ENCODE data around the gene ADGRL4.
"Not testable (repeated sequence)": the region's sequence is repeated elsewhere in the genome, so short reads cannot be mapped to it uniquely, and the experiment has no call there.

The ADGRL4 gene

GRCh38 chr1:78872801-78873200 lies 133.7 kb downstream of the ADGRL4 start:
- H3K36me3 ChIP-seq (ENCODE audit: insufficient read depth, low read length); H3K4me1 ChIP-seq (ENCODE audit: insufficient read depth, low read length); H3K27me3 ChIP-seq (ENCODE audit: insufficient read depth, low read length); H3K9ac ChIP-seq (ENCODE audit: low read depth, low read length); H3K4me3 ChIP-seq (ENCODE audit: low read length); H3K27ac ChIP-seq (ENCODE audit: low read depth, low read length): not testable (repeated sequence)
- WGBS: 100% methylated on average over 3 of the region's 4 CpGs
- H3K9me3 ChIP-seq (ENCODE audit: insufficient read depth, low read depth, low read length): peaks cover 13% of the 10 kb centered on the region; the same call in 1 of the 2 replicates

- no peak overlapping the region for H3K4me3 ChIP-seq (ENCODE audit: low read length)
- no peaks in the 10 kb centered on the region for H3K36me3 ChIP-seq (ENCODE audit: insufficient read depth, low read length)
- no peak overlapping the region for H3K9ac ChIP-seq (ENCODE audit: low read depth, low read length)
- no peaks in the 10 kb centered on the region for H3K4me1 ChIP-seq (ENCODE audit: insufficient read depth, low read length)
- peak overlapping the region; percentile 52; the same call in 1 of the 2 replicates for H3K27ac ChIP-seq (ENCODE audit: low read depth, low read length)
- H3K27me3 ChIP-seq (ENCODE audit: insufficient read depth, low read length): no peaks in the 10 kb centered on the region
- 57% methylated on average over 1 of the region's 1 CpG for WGBS
- H3K9me3 ChIP-seq (ENCODE audit: insufficient read depth, low read depth, low read length): peaks cover 13% of the 10 kb centered on the region; the same call in 1 of the 2 replicates
Measured at GRCh38 chr1:78871249-78871648, 135.3 kb downstream of the ADGRL4 start.

GRCh38 chr1:78869136-78869535 lies 137.4 kb downstream of the ADGRL4 start:
- no peak overlapping the region for H3K9ac ChIP-seq (ENCODE audit: low read depth, low read length)
- no peak overlapping the region for H3K27ac ChIP-seq (ENCODE audit: low read depth, low read length)
- no peaks in the 10 kb centered on the region for H3K36me3 ChIP-seq (ENCODE audit: insufficient read depth, low read length)
- WGBS: no CpG with 5 or more reads among the region's 2 CpGs
- H3K4me1 ChIP-seq (ENCODE audit: insufficient read depth, low read length): no peaks in the 10 kb centered on the region
- H3K4me3 ChIP-seq (ENCODE audit: low read length): no peak overlapping the region
- no peaks in the 10 kb centered on the region for H3K27me3 ChIP-seq (ENCODE audit: insufficient read depth, low read length)
- peaks cover 13% of the 10 kb centered on the region; the same call in 1 of the 2 replicates for H3K9me3 ChIP-seq (ENCODE audit: insufficient read depth, low read depth, low read length)

- H3K9ac ChIP-seq (ENCODE audit: low read depth, low read length): no peak overlapping the region
- H3K36me3 ChIP-seq (ENCODE audit: insufficient read depth, low read length): no peaks in the 10 kb centered on the region
- WGBS: 100% methylated on average over 2 of the region's 2 CpGs
- H3K4me3 ChIP-seq (ENCODE audit: low read length): no peak overlapping the region
- no peaks in the 10 kb centered on the region for H3K4me1 ChIP-seq (ENCODE audit: insufficient read depth, low read length)
- H3K27ac ChIP-seq (ENCODE audit: low read depth, low read length): no peak overlapping the region
- no peaks in the 10 kb centered on the region for H3K27me3 ChIP-seq (ENCODE audit: insufficient read depth, low read length)
- no peaks in the 10 kb centered on the region for H3K9me3 ChIP-seq (ENCODE audit: insufficient read depth, low read depth, low read length)
Measured at GRCh38 chr1:78864175-78864574, 142.4 kb downstream of the ADGRL4 start.

GRCh38 chr1:78856096-78856495 lies 150.4 kb downstream of the ADGRL4 start:
- Histone ChIP-seq H3K4me1 (ENCODE audit: insufficient read depth, low read length) (no peaks in the 10 kb centered on the region), H3K27ac (ENCODE audit: low read depth, low read length) (no peak overlapping the region), H3K9ac (ENCODE audit: low read depth, low read length) (no peak overlapping the region), H3K9me3 (ENCODE audit: insufficient read depth, low read depth, low read length) (peaks cover 4% of the 10 kb centered on the region; the same call in 1 of the 2 replicates), H3K36me3 (ENCODE audit: insufficient read depth, low read length) (no peaks in the 10 kb centered on the region), H3K4me3 (ENCODE audit: low read length) (no peak overlapping the region), H3K27me3 (ENCODE audit: insufficient read depth, low read length) (no peaks in the 10 kb centered on the region)
- 100% methylated on average over 2 of the region's 2 CpGs for WGBS

- no peak overlapping the region for H3K27ac ChIP-seq (ENCODE audit: low read depth, low read length)
Measured at GRCh38 chr1:78855258-78855657, 151.3 kb downstream of the ADGRL4 start.

GRCh38 chr1:78854556-78854955 lies 152.0 kb downstream of the ADGRL4 start:
- WGBS: 93% methylated on average over 5 of the region's 5 CpGs

More at GRCh38 chr1:78855258-78855657, 151.3 kb downstream of the ADGRL4 start:
- Histone ChIP-seq H3K9me3 (ENCODE audit: insufficient read depth, low read depth, low read length) (peaks cover 4% of the 10 kb centered on the region; the same call in 1 of the 2 replicates), H3K4me3 (ENCODE audit: low read length) (no peak overlapping the region), H3K36me3 (ENCODE audit: insufficient read depth, low read length) (no peaks in the 10 kb centered on the region), H3K9ac (ENCODE audit: low read depth, low read length) (no peak overlapping the region), H3K4me1 (ENCODE audit: insufficient read depth, low read length) (no peaks in the 10 kb centered on the region), H3K27me3 (ENCODE audit: insufficient read depth, low read length) (no peaks in the 10 kb centered on the region)

GRCh38 chr1:78843546-78843945 lies 163.0 kb downstream of the ADGRL4 start:
- 95% methylated on average over 4 of the region's 4 CpGs for WGBS
- H3K9me3 ChIP-seq (ENCODE audit: insufficient read depth, low read depth, low read length): no peaks in the 10 kb centered on the region

More at GRCh38 chr1:78854556-78854955, 152.0 kb downstream of the ADGRL4 start:
- no peaks in the 10 kb centered on the region for H3K27me3 ChIP-seq (ENCODE audit: insufficient read depth, low read length)
- H3K27ac ChIP-seq (ENCODE audit: low read depth, low read length): no peak overlapping the region
- no peaks in the 10 kb centered on the region for H3K36me3 ChIP-seq (ENCODE audit: insufficient read depth, low read length)
- no peaks in the 10 kb centered on the region for H3K4me1 ChIP-seq (ENCODE audit: insufficient read depth, low read length)
- H3K9me3 ChIP-seq (ENCODE audit: insufficient read depth, low read depth, low read length): peaks cover 4% of the 10 kb centered on the region; the same call in 1 of the 2 replicates
- H3K9ac ChIP-seq (ENCODE audit: low read depth, low read length): no peak overlapping the region
- no peak overlapping the region for H3K4me3 ChIP-seq (ENCODE audit: low read length)

GRCh38 chr1:78843111-78843510 lies 163.4 kb downstream of the ADGRL4 start:
- peaks cover 7% of the 10 kb centered on the region; the same call in 1 of the 2 replicates for H3K4me1 ChIP-seq (ENCODE audit: insufficient read depth, low read length)
- H3K4me3 ChIP-seq (ENCODE audit: low read length): no peak overlapping the region
- no peaks in the 10 kb centered on the region for H3K9me3 ChIP-seq (ENCODE audit: insufficient read depth, low read depth, low read length)
- WGBS: 75% methylated on average over 1 of the region's 1 CpG
- H3K36me3 ChIP-seq (ENCODE audit: insufficient read depth, low read length): no peaks in the 10 kb centered on the region
- H3K27ac ChIP-seq (ENCODE audit: low read depth, low read length): no peak overlapping the region
- no peak overlapping the region for H3K9ac ChIP-seq (ENCODE audit: low read depth, low read length)
- H3K27me3 ChIP-seq (ENCODE audit: insufficient read depth, low read length): no peaks in the 10 kb centered on the region

More at GRCh38 chr1:78843546-78843945, 163.0 kb downstream of the ADGRL4 start:
- Histone ChIP-seq H3K4me1 (ENCODE audit: insufficient read depth, low read length) (peaks cover 7% of the 10 kb centered on the region; the same call in 1 of the 2 replicates), H3K27ac (ENCODE audit: low read depth, low read length) (no peak overlapping the region), H3K36me3 (ENCODE audit: insufficient read depth, low read length) (no peaks in the 10 kb centered on the region), H3K9ac (ENCODE audit: low read depth, low read length) (no peak overlapping the region), H3K4me3 (ENCODE audit: low read length) (no peak overlapping the region), H3K27me3 (ENCODE audit: insufficient read depth, low read length) (no peaks in the 10 kb centered on the region)

- no peaks in the 10 kb centered on the region for H3K9me3 ChIP-seq (ENCODE audit: insufficient read depth, low read depth, low read length)
- no peak overlapping the region for H3K4me3 ChIP-seq (ENCODE audit: low read length)
- no peaks in the 10 kb centered on the region for H3K36me3 ChIP-seq (ENCODE audit: insufficient read depth, low read length)
- 76% methylated on average over 8 of the region's 8 CpGs for WGBS
- H3K27ac ChIP-seq (ENCODE audit: low read depth, low read length): no peak overlapping the region
- peaks cover 7% of the 10 kb centered on the region; the same call in 1 of the 2 replicates for H3K4me1 ChIP-seq (ENCODE audit: insufficient read depth, low read length)
- H3K9ac ChIP-seq (ENCODE audit: low read depth, low read length): no peak overlapping the region
- H3K27me3 ChIP-seq (ENCODE audit: insufficient read depth, low read length): no peaks in the 10 kb centered on the region
Measured at GRCh38 chr1:78840453-78841271, 165.9 kb downstream of the ADGRL4 start.

Data from HUES64 (cell line).